ENCODE measurements around the gene ZNF185.
"Not testable (repeated sequence)": the region's sequence is repeated elsewhere in the genome, so short reads cannot be mapped to it uniquely, and the experiment has no call there.

ZNF185 gene

GRCh38 chrX:152895724-152896420, 2.0 kb upstream of the ZNF185 start:
- no peak for DNase-seq

- DNase-seq, result no peak
Measured at GRCh38 chrX:152896450-152896849, 1.4 kb upstream of the ZNF185 start.

DNA sequence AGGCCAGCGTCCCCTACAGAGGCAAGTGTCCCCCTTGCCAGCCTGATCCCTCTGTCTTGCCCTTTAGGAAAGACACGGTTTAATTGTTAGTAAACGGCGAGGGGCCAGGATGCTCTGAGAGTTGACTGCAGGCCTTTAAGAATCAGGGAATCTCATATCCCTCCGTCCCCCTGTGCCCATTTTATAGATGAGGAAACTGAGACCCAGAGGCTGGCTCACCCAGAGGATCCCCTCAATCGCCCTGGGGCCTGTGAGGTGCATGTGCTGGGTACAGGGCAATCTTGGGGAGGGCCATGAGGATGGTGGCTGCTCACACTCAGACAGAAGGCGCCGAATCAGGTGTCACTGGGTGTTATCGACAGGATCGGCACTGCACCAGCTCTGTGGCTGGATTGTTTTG, 575 bp downstream of the ZNF185 start:
- DNase-seq, result no peak

DNA sequence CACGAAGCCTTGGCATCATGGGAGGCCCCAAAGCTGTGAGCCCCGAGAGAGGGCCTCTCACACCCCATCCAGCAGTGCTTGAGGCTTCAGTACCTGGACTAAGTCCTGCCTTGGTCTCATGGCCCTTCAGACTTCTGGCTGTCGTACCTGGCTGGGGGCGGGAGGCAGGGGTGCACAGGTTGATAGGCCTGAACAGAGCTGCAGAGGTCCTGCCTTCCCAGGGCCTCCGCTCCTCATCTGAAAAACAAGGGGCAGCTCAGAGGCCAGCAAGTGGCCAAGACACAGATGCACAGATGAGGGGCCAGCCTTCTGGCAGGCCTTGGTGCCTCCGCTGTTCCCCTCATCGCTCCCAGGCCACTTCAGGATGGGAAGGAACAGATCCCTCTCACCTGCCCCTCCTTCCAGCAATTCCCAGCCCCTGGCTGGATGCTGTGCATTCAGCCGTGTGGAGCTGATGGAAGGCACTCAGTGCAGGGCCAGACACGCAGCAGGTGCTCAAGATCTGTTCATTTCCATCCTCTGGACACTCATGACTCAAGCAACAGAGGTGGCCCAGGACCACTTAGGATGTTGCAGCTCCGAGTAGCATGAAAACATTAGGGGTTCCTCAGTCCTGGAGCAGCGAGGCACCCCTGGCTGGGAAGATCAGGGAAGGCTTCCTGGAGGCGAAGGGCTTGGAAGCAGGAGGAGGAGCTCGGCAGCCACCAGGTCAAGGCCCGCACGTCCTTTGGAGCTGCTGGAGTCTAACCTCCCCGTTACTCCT, 1.4 kb downstream of the ZNF185 start:
- DNase-seq, result peak; percentile 10

DNA sequence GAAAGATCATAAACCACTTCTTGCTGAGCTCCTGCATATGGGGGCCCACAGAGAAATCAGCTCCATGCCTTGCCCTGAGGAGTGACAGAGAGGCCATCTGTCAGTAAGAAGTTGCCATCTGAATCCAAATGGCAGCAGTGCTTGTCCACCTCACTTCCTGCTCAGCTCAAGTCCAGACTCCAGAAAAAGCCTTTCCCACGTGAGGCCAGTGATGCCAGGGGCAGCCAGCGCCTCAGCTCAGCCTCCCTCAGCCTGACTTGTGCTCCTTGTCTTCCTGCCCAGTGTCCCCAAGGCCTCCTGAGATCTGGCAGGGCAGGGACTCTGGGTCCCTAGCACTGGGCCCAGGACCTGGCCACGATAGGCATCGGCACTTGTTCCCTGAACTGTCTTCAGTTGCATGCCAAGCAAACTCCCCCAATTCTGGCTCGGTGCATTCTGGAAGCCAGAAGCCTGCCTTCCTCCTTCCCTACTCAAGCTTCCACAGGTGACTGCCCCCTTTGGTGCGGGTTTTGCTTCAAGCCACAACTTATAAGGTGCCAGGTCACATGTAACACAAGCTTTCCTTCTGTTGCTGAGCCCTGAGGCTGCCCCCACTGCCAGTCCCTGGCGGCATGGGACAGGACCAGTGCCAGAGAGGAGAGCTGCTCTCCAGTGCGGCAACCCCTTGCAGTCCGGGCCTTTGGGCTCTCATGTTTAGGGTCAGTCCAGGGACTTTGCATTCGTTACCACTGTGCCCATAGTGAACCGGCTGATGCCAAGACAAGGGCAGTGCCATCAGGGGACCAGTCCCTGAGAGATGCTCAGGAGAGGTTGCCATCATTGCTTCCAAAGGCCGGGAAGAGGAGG, 2.2 kb downstream of the ZNF185 start:
- DNase-seq, result no peak

DNA sequence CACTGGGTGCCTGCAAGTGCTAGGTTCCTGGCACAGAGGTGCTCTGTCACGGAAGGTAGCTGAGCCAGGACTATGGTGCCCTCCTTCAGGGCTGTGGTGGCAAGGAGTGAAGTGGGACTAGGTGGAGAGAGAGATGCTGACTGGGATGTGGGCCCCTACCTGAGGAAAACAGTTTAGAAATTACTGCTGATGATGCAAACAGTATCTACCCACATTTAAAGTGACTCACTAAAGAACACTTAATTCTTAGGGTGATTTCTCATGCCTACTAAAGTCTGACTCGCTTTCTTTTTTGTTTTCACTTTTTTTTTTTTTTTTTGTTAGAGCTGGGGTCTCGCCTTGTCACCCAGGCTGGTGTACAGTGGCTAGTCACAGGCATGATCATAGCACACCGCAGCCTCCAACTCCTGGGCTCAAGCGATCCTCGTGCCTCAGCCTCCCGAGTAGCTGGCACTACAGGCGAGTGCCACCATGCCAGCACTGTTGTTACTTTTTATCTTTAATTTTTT, 3.1 kb downstream of the ZNF185 start:
- DNase-seq, result no peak

DNA sequence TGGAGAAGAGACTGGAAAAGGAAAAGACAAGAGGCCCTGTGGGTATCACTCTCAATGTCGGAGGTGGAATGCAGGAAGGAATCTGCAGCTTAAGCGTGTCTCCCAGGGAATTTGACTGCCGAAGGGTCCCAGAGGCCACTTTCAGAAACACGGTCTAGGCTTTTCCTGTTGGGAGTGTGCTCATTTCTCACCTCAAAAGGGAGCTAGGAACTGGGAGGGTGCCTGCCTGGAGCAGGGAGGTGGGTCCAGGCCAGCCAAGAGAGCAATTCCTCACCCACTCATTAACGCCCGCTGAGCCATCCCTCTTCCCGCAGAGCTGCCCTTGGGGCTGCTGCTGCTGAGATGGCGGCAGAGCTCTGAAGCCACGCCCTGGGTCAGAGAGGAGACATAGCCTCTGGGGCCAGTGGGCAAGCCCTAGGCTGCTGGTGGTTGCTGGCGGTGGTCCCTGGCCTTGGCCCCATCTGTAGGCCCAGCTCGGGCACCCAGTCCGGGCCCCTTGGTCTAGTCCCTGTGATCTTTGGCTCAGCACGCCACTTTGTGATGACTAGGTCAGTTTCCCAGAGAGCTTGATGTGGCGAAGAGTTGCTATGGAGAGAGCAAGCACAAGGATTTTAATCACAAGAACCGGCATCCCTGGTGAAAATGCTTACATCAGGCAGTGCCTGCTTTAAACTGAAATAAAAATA, 4.1 kb downstream of the ZNF185 start:
- DNase-seq, result no peak

GRCh38 chrX:152902502-152902820, 4.6 kb downstream of the ZNF185 start:
- DNase-seq, result no peak

- DNase-seq, result no peak
Measured at GRCh38 chrX:152903589-152903988, 5.7 kb downstream of the ZNF185 start.

GRCh38 chrX:152904151-152905080, 6.5 kb downstream of the ZNF185 start:
- DNase-seq, result peak; percentile 13

GRCh38 chrX:152905081-152905420, 7.2 kb downstream of the ZNF185 start:
- DNase-seq, result peak; percentile 24

- DNase-seq, result no peak
Measured at GRCh38 chrX:152907084-152907651, 9.3 kb downstream of the ZNF185 start.

DNA sequence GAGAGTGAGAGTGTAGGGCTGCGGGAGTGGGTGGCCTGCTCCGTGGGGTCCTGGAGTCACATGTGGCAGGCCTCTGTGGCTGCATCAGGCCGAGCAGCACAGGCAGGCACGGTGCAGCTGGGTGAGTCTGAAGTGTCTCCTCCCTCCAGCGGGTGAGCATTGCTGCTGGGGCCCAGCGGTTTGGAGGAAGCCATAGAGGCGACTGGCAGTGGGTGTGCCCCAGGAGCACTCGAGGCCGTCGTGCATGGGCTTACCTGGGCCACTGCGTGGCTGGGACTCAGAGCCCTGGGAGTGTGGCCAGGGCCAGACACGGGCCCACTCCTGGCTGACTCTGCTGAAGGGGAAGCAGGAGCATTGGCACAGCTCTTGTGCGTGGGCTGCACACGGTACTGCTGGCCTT, 10.6 kb downstream of the ZNF185 start:
- DNase-seq, result no peak

DNA sequence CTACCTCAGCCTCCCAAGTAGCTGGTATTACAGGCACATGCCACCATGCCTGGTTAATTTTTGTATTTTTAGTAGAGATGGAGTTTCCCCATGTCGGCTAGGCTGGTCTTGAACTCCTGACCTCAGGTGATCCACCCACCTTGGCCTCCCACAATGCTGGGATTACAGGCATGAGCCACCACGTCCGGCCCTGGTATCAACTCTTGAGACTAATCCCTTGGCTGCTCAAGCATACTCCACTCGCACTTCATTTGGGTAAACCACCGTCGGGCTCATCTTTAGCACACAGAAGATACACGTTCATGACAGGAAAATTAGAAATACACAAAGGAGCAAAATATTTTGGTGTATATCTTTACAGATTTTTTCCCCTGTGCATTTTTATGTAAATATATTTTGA, 12.2 kb downstream of the ZNF185 start:
- DNase-seq, result not testable (repeated sequence)

- DNase-seq, result no peak
Measured at GRCh38 chrX:152912106-152912505, 14.2 kb downstream of the ZNF185 start.

DNA sequence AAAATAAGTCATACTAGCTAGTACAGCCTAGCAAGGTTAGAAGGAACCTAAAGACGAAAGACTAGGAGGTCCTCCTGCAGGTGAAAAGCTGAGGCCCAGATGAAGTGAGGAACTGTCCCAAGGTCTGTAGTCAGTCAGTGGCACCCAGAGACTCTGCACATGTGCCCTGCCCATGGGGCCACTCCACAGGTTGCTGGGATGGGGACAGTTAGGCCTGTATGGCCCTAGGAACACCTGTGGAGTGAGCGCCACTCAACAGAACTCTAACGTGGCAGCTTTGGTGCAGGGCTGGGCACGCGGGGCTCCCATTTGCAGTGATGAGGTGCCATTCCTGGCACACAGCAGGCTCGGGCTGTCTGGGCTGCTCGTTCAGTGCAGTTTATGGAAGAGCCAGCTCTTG, 14.8 kb downstream of the ZNF185 start:
- DNase-seq, result no peak

GRCh38 chrX:152913346-152913745, 15.5 kb downstream of the ZNF185 start:
- DNase-seq, result no peak

GRCh38 chrX:152913910-152914309, 16.0 kb downstream of the ZNF185 start:
- peak; percentile 67 for DNase-seq

DNA sequence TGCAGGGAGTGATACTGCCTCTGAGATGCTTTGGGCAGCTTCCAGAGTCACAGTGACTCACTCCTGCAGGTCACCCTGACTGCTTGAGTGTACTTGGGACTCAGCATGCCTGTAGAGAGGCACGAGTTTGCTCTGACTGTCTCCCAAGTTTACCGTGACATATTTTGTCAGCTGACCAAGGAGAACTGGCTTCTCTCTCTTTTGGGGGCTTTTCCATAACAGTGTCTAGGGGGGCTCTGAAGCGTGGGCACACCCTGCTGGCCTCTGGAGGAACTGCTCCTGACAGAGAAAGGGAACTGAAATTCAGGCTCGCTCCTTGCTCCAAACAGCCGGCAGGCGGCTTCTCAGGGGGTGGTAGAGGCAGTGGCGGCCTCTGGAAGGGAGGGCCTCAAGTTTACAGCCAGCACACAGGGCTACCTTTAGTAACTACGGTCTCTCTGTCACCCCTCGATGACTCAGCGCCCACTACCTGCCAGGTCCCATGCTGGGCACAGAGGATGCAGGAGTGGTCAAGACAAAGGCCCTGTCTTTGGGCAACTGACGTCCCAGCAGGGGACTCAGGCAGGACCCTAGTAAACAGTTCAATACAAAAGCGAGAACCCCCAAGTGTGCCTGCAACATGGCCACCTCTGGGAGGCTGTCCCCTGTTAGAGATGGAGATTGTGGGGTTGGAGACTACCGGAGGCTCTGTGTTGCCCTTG, 17.8 kb downstream of the ZNF185 start:
- no peak for DNase-seq

GRCh38 chrX:152917656-152918579, 20.1 kb downstream of the ZNF185 start:
- no peak for DNase-seq
